GM23338 (cell line): ENCODE data around the gene SLC4A3.

ENCODE experiments used
- CREB1 ChIP-seq: fragments of 250-450 bp; sonication (Bioruptor Pico); IDR thresholded peaks from 2 replicates; pipeline ENCODE4 v1.5.0; 2020; ENCODE audit warnings: low read depth, mild to moderate bottlenecking, moderate library complexity
- EZH2 ChIP-seq: fragments of 200-600 bp; sonication (generic); IDR thresholded peaks from one replicate; pipeline ENCODE4 v1.8.0; 2017; ENCODE audit warnings: antibody characterized with exemption, mild to moderate bottlenecking, low read depth; ENCODE audit not compliant: unreplicated experiment
- EZH2phosphoT487 ChIP-seq: fragments of 200-600 bp; sonication (generic); IDR thresholded peaks from one replicate; pipeline ENCODE4 v1.8.1; 2018; ENCODE audit warnings: antibody characterized with exemption; ENCODE audit not compliant: unreplicated experiment
- JUNB ChIP-seq: IDR thresholded peaks from one replicate; pipeline ENCODE4 v1.6.1; 2016; ENCODE audit warnings: antibody characterized with exemption; ENCODE audit not compliant: unreplicated experiment
- POLR2AphosphoS5 ChIP-seq: IDR thresholded peaks from 2 replicates; pipeline ENCODE4 v1.6.1; 2016; ENCODE audit warnings: antibody characterized with exemption, low read depth
- ZNF114 ChIP-seq: fragments of 250-450 bp; sonication (Bioruptor Pico); IDR thresholded peaks from 2 replicates; pipeline ENCODE4 v1.5.0; 2020; ENCODE audit warnings: mild to moderate bottlenecking, moderate library complexity
- ZNF331 ChIP-seq: fragments of 250-450 bp; sonication (Bioruptor Pico); IDR thresholded peaks from 2 replicates; pipeline ENCODE4 v1.5.0; 2020; ENCODE audit warnings: low read depth, mild to moderate bottlenecking, moderate library complexity
- TF ChIP-seq, protein P1 (sequence below), 2 experiments: fragments of 200-600 bp in 1 of 2; sonication (generic) in 1 of 2; conservative IDR thresholded peaks; 2 replicates each; pipeline versions ENCODE4 v1.5.1 to v1.6.1; 2016 to 2017; ENCODE audit warnings: antibody characterized with exemption in 2 of 2, low read depth in 2 of 2, mild to moderate bottlenecking in 2 of 2, moderate library complexity in 1 of 2
- TF ChIP-seq, protein P2 (sequence below): IDR thresholded peaks from one replicate; pipeline ENCODE4 v1.6.1; 2018; ENCODE audit warnings: antibody characterized with exemption; ENCODE audit not compliant: unreplicated experiment
- TF ChIP-seq, protein P3 (sequence below): fragments of 250-450 bp; sonication (Bioruptor Pico); IDR thresholded peaks from 2 replicates; pipeline ENCODE4 v1.5.0; 2020; ENCODE audit warnings: mild to moderate bottlenecking, moderate library complexity

DNA sequence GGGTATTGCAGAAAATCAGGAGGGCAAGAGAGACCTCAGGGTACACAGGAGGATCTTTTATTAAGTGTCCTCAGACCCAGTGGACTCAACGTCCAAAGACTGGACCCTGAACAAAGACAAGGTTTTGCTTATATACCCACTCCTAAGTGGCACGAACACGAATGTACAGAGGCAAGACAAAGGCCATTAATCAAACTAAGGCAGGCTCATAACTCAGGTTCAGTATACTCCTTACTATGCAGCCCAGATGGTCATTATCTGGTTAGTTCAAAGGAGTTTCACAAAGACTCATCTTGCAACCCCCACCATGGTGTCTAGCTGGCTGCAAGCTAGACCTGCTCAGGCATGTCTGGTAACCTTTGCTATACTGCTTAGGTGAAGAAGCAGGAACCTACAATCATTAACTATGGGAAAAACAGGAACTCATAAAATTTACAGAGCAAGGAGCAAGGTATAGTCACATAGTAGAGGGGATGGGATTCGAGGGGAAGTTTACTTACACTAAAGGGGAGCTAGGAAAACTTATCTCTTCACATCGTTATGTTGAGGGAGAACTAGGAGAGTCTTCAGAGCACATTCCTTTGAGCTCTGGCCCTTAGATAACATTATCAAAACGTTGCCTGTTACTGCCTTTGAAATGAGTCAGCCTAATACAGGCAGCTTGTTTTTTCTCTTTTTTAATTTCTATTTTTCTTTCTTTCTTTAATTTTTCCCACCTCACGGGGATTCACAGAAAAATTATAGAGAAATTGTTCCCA, 33.9 kb downstream of the SLC4A3 start:
- no peak for TF ChIP-seq EZH2
- TF ChIP-seq, protein P1, sequence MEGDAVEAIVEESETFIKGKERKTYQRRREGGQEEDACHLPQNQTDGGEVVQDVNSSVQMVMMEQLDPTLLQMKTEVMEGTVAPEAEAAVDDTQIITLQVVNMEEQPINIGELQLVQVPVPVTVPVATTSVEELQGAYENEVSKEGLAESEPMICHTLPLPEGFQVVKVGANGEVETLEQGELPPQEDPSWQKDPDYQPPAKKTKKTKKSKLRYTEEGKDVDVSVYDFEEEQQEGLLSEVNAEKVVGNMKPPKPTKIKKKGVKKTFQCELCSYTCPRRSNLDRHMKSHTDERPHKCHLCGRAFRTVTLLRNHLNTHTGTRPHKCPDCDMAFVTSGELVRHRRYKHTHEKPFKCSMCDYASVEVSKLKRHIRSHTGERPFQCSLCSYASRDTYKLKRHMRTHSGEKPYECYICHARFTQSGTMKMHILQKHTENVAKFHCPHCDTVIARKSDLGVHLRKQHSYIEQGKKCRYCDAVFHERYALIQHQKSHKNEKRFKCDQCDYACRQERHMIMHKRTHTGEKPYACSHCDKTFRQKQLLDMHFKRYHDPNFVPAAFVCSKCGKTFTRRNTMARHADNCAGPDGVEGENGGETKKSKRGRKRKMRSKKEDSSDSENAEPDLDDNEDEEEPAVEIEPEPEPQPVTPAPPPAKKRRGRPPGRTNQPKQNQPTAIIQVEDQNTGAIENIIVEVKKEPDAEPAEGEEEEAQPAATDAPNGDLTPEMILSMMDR (conservative IDR thresholded peaks at IDR 0.05; ENCODE audit: low read depth in 2 of 2), result no peak
- no peak for TF ChIP-seq POLR2AphosphoS5
- TF ChIP-seq EZH2phosphoT487, result no peak
- TF ChIP-seq CREB1 (CRISPR knock-in tag), result no peak
- TF ChIP-seq, protein P2, sequence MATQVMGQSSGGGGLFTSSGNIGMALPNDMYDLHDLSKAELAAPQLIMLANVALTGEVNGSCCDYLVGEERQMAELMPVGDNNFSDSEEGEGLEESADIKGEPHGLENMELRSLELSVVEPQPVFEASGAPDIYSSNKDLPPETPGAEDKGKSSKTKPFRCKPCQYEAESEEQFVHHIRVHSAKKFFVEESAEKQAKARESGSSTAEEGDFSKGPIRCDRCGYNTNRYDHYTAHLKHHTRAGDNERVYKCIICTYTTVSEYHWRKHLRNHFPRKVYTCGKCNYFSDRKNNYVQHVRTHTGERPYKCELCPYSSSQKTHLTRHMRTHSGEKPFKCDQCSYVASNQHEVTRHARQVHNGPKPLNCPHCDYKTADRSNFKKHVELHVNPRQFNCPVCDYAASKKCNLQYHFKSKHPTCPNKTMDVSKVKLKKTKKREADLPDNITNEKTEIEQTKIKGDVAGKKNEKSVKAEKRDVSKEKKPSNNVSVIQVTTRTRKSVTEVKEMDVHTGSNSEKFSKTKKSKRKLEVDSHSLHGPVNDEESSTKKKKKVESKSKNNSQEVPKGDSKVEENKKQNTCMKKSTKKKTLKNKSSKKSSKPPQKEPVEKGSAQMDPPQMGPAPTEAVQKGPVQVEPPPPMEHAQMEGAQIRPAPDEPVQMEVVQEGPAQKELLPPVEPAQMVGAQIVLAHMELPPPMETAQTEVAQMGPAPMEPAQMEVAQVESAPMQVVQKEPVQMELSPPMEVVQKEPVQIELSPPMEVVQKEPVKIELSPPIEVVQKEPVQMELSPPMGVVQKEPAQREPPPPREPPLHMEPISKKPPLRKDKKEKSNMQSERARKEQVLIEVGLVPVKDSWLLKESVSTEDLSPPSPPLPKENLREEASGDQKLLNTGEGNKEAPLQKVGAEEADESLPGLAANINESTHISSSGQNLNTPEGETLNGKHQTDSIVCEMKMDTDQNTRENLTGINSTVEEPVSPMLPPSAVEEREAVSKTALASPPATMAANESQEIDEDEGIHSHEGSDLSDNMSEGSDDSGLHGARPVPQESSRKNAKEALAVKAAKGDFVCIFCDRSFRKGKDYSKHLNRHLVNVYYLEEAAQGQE, result no peak
- TF ChIP-seq ZNF331, result no peak
- TF ChIP-seq, protein P3, sequence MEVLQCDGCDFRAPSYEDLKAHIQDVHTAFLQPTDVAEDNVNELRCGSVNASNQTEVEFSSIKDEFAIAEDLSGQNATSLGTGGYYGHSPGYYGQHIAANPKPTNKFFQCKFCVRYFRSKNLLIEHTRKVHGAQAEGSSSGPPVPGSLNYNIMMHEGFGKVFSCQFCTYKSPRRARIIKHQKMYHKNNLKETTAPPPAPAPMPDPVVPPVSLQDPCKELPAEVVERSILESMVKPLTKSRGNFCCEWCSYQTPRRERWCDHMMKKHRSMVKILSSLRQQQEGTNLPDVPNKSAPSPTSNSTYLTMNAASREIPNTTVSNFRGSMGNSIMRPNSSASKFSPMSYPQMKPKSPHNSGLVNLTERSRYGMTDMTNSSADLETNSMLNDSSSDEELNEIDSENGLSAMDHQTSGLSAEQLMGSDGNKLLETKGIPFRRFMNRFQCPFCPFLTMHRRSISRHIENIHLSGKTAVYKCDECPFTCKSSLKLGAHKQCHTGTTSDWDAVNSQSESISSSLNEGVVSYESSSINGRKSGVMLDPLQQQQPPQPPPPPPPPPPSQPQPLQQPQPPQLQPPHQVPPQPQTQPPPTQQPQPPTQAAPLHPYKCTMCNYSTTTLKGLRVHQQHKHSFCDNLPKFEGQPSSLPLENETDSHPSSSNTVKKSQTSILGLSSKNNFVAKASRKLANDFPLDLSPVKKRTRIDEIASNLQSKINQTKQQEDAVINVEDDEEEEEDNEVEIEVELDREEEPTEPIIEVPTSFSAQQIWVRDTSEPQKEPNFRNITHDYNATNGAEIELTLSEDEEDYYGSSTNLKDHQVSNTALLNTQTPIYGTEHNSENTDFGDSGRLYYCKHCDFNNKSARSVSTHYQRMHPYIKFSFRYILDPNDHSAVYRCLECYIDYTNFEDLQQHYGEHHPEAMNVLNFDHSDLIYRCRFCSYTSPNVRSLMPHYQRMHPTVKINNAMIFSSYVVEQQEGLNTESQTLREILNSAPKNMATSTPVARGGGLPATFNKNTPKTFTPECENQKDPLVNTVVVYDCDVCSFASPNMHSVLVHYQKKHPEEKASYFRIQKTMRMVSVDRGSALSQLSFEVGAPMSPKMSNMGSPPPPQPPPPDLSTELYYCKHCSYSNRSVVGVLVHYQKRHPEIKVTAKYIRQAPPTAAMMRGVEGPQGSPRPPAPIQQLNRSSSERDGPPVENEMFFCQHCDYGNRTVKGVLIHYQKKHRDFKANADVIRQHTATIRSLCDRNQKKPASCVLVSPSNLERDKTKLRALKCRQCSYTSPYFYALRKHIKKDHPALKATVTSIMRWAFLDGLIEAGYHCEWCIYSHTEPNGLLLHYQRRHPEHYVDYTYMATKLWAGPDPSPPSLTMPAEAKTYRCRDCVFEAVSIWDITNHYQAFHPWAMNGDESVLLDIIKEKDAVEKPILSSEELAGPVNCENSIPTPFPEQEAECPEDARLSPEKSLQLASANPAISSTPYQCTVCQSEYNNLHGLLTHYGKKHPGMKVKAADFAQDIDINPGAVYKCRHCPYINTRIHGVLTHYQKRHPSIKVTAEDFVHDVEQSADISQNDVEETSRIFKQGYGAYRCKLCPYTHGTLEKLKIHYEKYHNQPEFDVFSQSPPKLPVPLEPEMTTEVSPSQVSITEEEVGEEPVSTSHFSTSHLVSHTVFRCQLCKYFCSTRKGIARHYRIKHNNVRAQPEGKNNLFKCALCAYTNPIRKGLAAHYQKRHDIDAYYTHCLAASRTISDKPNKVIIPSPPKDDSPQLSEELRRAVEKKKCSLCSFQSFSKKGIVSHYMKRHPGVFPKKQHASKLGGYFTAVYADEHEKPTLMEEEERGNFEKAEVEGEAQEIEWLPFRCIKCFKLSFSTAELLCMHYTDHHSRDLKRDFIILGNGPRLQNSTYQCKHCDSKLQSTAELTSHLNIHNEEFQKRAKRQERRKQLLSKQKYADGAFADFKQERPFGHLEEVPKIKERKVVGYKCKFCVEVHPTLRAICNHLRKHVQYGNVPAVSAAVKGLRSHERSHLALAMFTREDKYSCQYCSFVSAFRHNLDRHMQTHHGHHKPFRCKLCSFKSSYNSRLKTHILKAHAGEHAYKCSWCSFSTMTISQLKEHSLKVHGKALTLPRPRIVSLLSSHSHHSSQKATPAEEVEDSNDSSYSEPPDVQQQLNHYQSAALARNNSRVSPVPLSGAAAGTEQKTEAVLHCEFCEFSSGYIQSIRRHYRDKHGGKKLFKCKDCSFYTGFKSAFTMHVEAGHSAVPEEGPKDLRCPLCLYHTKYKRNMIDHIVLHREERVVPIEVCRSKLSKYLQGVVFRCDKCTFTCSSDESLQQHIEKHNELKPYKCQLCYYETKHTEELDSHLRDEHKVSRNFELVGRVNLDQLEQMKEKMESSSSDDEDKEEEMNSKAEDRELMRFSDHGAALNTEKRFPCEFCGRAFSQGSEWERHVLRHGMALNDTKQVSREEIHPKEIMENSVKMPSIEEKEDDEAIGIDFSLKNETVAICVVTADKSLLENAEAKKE (CRISPR knock-in tag), result no peak
- no peak for TF ChIP-seq JUNB
- TF ChIP-seq ZNF114 (CRISPR knock-in tag), result no peak
